Lung (tissue), 12 donors: ENCODE data around the gene HOXA11. TPM values are rescaled to one million over a fixed set of nuclear protein-coding genes. Genes with fewer than 3 reads are reported as not detected.

Source experiments
- ATAC-seq: fragments of 200-7000 bp; cut with Tn5 transposase; one replicate; pipeline ENCODE4 v1.9.1; 2020; ENCODE audit warnings: moderate number of reproducible peaks; ENCODE audit not compliant: insufficient read depth, low FRiP score
- DNase-seq, 3 donors: peaks; one replicate each; pipeline ENCODE4 v3.0.0-alpha.2; 2013 to 2017
- H3K27ac ChIP-seq, 2 donors: one replicate each; pipeline ENCODE4 v1.5.1; 2013; ENCODE audit warnings: mild to moderate bottlenecking in 2 of 2, moderate library complexity in 2 of 2, control low read depth in 1 of 2, inconsistent platforms in 1 of 2, low read depth in 1 of 2, low read length in 1 of 2
- H3K27me3 ChIP-seq, 3 donors: one replicate each; pipeline ENCODE4 v1.5.1; 2013; ENCODE audit warnings: low read length in 2 of 3; ENCODE audit not compliant: control insufficient read depth in 3 of 3, insufficient read depth in 3 of 3
- H3K36me3 ChIP-seq, 4 donors: one replicate each; pipeline ENCODE4 v1.5.1; 2013; ENCODE audit warnings: low read length in 4 of 4, mild to moderate bottlenecking in 1 of 4, moderate library complexity in 1 of 4; ENCODE audit not compliant: control insufficient read depth in 4 of 4, insufficient read depth in 4 of 4
- H3K4me1 ChIP-seq, 5 donors: one replicate each; pipeline ENCODE4 v1.5.1; 2013; ENCODE audit warnings: low read length in 5 of 5, mild to moderate bottlenecking in 2 of 5, moderate library complexity in 1 of 5; ENCODE audit not compliant: control insufficient read depth in 5 of 5, insufficient read depth in 5 of 5
- H3K4me3 ChIP-seq: one replicate; pipeline ENCODE4 v1.5.1; 2013; ENCODE audit warnings: mild to moderate bottlenecking, control low read depth, moderate library complexity
- H3K9ac ChIP-seq, 2 donors: one replicate each; pipeline ENCODE4 v1.5.1; 2013; ENCODE audit warnings: low read length in 2 of 2, control low read depth in 1 of 2; ENCODE audit not compliant: insufficient read depth in 1 of 2
- H3K9me3 ChIP-seq, 4 donors: one replicate each; pipeline ENCODE4 v1.5.1; 2013; ENCODE audit warnings: low read length in 3 of 4, mild to moderate bottlenecking in 1 of 4, moderate library complexity in 1 of 4; ENCODE audit not compliant: control insufficient read depth in 4 of 4, insufficient read depth in 3 of 4
- CTCF ChIP-seq: IDR thresholded peaks from 2 replicates; pipeline ENCODE4 v1.5.1; 2012; ENCODE audit warnings: mild to moderate bottlenecking; ENCODE audit errors: control extremely low read depth, extremely low read depth
- WGBS, 2 donors: extraction: QIAGEN DNeasy Blood & Tissue Kit; methylation state at CpG; one replicate each; pipeline ENCODE4 v1.1.7; 2013; 5-methylcytosine and 5-hydroxymethylcytosine counted together
- polyA plus RNA-seq, 2 donors: library from polyadenylated mRNA; stranded (reverse); fragments of 200-250 nt; gene quantifications; one replicate each; pipeline ENCODE4 v1.2.1, GENCODE V29; 2013
- total RNA-seq, 2 donors: library from RNA; depleted of rRNA in 1 of 2; stranded (reverse); fragments of >200 nt in 1 of 2; gene quantifications; one replicate each; pipeline ENCODE4 v1.2.1, GENCODE V29; 2014 to 2021
- donor health status: control.
- donor health status: control.
- donor health status: Bipolar disorder and iron deficiency.
- donor health status: healthy.
- donor health status: DM: yes; HTN: yes; CAD: no.

Gene HOXA11
- total and polyA plus RNA-seq, 4 donors = not detected

DNA sequence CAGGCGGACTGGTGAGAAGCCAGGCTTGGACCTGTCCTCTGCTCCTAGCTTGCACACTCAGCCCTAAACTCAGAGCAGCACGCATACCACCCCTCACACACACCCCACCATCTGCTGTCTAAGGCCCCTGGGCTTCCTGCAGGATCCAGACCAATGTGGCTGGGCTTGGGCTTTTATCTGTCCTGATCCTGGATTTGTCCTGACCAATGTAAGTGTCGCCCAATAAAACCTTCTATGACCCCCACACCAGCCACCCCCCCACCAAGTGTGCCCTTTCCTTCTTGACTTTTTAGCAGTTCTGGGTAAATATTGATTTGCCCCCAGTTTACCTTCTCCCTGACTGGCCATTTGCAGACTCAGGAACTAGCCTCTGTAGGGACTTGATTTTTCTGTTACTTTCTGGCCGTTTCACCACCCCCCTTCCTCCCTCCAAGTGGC lies 16.6 kb upstream of the HOXA11 start:
- H3K27ac ChIP-seq = no peak overlapping the region
- WGBS, 2 donors = 12 to 14% methylated on average over 4 of the region's 4 CpGs
- no peak overlapping the region for H3K4me3 ChIP-seq

DNA sequence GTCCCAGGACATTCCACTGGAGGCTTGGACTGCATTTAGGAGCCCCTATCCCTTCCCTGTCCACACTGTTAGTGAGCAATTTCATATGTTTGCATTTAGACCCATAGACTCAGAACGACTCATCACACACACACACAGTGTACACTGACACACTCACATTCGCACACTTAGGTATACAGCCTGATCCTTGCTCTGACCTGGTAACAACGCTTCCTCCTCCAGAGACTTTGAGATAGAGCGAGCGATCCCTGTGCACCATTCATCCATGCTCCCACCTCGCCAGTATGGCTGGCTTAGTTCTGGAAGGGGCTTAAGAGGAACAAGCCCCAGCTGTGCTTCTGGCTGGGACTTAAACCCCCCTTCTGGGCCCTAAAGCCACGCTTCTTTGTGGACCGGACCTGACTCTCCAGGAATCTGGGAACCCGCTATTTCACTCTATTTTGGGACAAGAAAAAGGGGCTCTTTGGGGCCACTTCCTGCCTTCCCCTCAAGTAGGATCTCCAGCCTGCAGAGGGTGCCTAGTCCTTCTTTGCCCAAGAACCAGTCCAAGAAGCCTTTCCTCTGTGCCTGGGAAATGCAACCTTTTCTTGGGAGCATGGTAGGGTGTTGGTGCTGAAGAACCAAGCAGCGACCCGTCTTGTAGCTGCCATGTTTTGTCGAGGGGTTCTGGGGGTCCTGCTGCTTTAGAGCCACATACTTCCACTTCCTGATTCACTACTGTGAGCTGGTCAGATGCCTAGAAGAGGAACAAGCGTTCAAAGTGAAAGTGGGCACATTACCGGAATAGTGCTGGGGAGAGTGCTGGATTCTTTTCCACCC lies 15.9 kb upstream of the HOXA11 start:
- DNase-seq (peak in 1 of 3 donors; percentile 42), ATAC-seq (no peak)
- TF ChIP-seq CTCF = no peak
- peaks cover 0 to 17% (median 0%) of the 10 kb centered on the region in 4 donors for H3K9me3 ChIP-seq
- H3K27ac ChIP-seq = no peak overlapping the region
- H3K4me3 ChIP-seq = no peak overlapping the region
- WGBS, 2 donors = 7 to 13% methylated on average over 14 of the region's 14 CpGs
- no peak overlapping the region for H3K9ac ChIP-seq
- H3K27me3 ChIP-seq = peaks cover 0 to 90% (median 90%) of the 10 kb centered on the region in 3 donors
- H3K36me3 ChIP-seq = no peaks in the 10 kb centered on the region
- peaks cover 0 to 34% (median 5%) of the 10 kb centered on the region in 5 donors for H3K4me1 ChIP-seq

More for the DNA sequence above, 16.6 kb upstream of the HOXA11 start:
- no peak for TF ChIP-seq CTCF
- peak in 1 of 3 donors; percentile 19 for DNase-seq
- peaks cover 0 to 17% (median 0%) of the 10 kb centered on the region in 4 donors for H3K9me3 ChIP-seq
- ATAC-seq = no peak
- peaks cover 0 to 90% (median 90%) of the 10 kb centered on the region in 3 donors for H3K27me3 ChIP-seq
- no peak overlapping the region for H3K9ac ChIP-seq
- H3K4me1 ChIP-seq = peaks cover 0 to 34% (median 3%) of the 10 kb centered on the region in 5 donors
- no peaks in the 10 kb centered on the region for H3K36me3 ChIP-seq

- H3K27me3 ChIP-seq = peaks cover 0 to 90% (median 90%) of the 10 kb centered on the region in 3 donors
- no peaks in the 10 kb centered on the region for H3K36me3 ChIP-seq
- H3K4me1 ChIP-seq = peaks cover 0 to 29% (median 5%) of the 10 kb centered on the region in 5 donors
- no peak within 1 kb of the TSS for H3K27ac ChIP-seq
- ATAC-seq = no peak
- TF ChIP-seq CTCF = no peak
- DNase-seq = peak in 1 of 3 donors; percentile 24
- H3K9ac ChIP-seq = no peak within 1 kb of the TSS
- 1 to 3% methylated on average over 38 to 99 of the region's 99 CpGs for WGBS, 2 donors
- H3K9me3 ChIP-seq = peaks cover 0 to 12% (median 0%) of the 10 kb centered on the region in 4 donors
- no peak within 1 kb of the TSS for H3K4me3 ChIP-seq
Observed at GRCh38 chr7:27199849-27200760, 15.1 kb upstream of the HOXA11 start, which contains the start of gene HOXA13. Gene HOXA13, minus strand, starts transcription at chr7:27200091. Its CDS starts 14 bp downstream, at chr7:27200077.
